Left lobe of liver (tissue), 2 donors: ENCODE results near the gene RPS6KB2. TPM values are rescaled to one million over a fixed set of nuclear protein-coding genes. Genes with fewer than 3 reads are reported as not detected.

Source experiments
- ATAC-seq: fragments of 200-7000 bp; cut with Tn5 transposase; one replicate; pipeline ENCODE4 v1.9.1; 2020; ENCODE audit warnings: mild to moderate bottlenecking, moderate library complexity
- DNase-seq: peaks from one replicate; pipeline ENCODE4 v3.0.0-alpha.2; 2020; ENCODE audit warnings: low spot score
- total RNA-seq: library from RNA; stranded (reverse); gene quantifications from one replicate; pipeline ENCODE4 v1.2.1, GENCODE V29; 2021
- donor health status: DM: no; HTN: no; CAD: no; lungs with moderate emphysema.
- donor health status: DM: no; HTN: yes; CAD: no.

RPS6KB2 gene
- 31.5 TPM for total RNA-seq

DNA sequence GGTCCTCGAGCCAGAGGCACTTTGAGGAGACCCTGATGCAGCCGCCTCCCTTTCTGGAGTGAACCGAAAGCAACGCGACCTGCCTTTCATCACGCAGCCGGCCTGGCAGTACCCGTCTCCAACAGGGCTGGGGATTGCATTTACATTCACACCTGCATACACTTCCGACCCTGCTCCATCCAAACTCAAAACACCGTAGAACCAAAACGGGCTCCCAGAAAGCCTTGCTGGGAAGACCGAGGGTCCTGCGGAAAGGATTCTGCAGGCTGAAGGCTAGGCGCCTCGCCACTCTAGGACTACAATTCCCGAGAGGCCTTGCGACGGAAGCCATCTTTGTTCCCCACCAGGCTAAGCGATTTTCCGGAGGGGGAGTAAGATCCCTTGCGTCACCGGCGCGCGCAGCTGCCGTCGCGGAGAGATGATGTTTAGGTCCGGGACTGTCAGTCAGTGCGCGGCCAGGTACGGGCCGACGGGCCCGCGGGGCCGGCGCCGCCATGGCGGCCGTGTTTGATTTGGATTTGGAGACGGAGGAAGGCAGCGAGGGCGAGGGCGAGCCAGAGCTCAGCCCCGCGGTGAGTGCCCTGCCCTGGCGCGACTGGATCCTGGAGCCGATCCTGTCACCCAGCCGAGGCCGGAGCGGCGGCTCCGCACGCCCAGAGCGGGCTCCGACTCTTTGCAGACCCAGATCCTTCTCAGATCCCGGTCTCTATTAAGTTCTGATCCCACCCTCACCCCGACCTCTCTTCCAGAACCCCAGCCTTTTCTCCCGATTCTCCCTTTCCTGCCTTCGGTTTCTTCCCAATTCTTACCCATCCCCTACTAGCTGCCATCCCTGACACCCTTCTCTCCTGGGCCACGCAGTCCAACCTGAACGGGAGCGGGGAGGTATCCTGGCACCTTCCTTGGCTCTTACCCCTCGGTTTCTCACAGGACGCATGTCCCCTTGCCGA is at the start of gene RPS6KB2:
RPS6KB2 (plus strand) TSS at position 443 of the 950 bp plus-strand sequence; CDS start at position 495, 52 bp downstream.
- peak; percentile 91 for ATAC-seq
- DNase-seq: peak; percentile 99

DNA sequence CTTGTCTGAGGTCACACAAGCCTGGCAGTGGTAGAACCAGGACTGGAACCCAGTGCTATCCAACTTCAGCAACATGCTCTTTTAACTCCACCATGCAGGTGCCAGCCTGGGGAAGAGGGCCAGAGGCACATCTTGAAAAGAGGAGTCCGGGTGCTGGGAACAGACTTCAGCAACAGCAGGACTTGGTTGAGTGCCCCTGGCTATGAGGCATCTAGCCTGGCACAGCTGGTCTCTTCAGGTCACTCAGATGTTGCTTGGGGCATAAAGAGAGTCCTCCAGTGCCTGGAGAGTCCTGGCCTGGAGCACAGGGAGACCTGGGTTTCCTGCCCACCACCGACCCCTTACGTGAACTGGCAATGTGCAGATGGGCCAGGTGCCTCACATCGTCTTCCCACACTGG is 49.8 kb upstream of the RPS6KB2 start:
- ATAC-seq: no peak
- no peak for DNase-seq

DNA sequence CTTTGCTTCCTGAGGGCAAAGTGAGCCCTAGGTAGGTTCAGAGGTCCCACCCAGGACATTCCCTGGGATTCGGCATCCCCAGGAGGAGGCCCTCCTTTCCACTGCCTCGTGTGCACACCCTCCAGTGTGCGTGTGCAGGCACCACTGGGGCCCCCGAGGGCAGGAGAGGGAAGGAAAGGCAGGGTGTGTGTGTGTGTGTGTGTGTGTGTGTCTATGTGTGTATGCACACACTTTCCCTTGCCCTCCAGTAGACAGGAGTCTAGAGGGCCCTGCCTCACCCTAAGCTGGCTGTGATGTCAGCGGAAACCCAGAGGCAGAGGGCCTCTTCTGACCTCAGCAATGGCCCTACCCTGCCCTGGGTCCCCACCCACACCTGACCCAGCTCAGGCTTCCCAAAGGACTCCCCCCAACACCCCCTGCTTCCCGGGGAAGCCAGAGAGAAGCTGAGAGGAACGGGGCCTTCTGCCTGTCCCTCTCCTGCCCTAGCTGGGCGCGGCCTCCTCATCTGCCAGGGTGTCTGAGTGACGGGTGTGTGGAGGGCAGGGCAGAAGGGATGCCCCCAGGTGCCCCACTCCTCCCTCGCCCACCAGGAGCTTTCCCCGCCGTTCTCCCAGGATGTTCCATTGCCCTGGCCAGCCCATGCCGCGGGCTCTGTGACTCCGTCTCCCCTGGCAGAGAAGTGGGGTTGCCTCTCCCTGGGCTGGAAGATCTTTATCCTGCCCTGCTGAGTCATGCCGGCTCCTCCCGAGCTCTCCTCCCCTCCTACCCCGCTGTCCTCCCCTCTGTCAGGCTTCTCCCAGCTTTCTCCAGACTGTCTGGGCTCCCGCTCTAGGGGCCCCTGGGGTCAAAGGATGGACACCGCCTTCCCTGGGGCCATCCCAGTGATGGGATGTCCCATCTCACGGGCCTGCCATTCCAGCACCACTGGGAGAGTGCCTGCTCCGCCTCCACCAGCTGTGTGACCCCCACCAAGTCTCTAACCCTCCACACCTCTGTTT is 48.9 kb upstream of the RPS6KB2 start:
- DNase-seq: no peak
- ATAC-seq: no peak

- no peak for ATAC-seq
Observed at GRCh38 chr11:67381244-67381972, 46.9 kb upstream of the RPS6KB2 start.

DNA sequence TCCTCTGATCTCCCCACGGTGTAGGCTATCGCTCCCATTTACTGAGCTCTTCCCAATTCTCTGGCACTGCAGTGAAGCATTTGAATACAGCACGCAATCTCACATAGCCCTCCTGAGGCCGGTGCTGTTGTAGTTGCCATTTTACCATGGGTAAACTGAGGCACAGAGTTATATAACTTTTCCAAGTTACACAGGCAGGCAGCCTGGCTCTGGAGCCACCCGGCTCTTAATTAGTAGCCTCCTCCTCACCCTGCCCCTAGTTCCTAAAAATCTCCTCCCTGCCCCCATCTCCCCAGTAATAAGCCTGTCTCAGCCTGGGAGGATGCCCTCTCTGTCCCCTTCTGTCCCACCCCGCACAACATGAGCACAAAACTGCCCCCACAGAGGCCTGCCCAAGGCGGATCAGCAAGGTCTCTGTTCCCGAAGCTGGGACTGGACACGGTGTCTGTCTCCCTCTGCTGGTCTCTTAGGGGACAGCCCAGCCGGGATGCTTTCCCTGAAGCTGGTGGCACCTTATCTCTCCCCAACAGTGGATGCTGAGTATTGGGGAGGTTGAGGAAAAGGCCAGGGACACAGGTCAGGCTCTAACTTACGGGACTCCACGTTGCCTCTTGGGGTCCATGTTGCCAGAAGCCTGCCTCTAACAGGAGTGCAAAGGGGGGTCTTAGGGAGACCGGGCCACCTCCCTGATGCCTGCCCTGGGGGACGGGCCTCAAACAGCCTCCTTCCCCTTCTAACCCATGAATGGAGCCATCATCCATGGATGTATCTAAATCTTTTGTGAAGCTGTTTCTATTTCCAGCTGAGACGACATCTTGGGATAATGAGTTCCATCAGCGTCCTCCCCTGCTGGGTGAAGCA is 45.8 kb upstream of the RPS6KB2 start:
- peak; percentile 80 for DNase-seq
- peak; percentile 96 for ATAC-seq

More at GRCh38 chr11:67381244-67381972, 46.9 kb upstream of the RPS6KB2 start:
- no peak for DNase-seq

DNA sequence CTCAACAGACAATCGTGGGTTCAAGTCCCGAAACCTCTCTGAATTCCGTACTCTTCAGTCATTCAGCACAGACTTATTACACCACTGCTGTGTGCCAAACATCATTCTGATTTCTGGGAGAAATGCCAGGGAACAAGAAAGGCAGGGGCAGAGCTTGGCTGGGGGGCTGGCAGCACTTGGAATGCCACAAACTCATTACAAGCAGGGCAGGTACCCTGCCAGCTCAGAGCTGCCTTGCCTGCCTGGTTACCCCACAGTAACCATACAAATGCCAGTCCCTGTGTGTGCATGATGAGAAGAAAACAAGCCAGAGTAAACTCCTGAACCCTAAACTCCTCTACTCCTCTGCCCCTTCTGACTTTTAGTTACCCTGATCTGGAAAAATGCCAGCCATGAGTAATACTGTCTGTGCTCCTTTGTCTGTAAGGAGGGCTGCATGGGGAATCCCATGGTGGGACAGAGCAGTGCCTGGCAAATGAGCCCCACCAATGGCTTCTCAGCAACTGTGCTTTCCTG is 43.4 kb upstream of the RPS6KB2 start:
- ATAC-seq: no peak
- no peak for DNase-seq

DNA sequence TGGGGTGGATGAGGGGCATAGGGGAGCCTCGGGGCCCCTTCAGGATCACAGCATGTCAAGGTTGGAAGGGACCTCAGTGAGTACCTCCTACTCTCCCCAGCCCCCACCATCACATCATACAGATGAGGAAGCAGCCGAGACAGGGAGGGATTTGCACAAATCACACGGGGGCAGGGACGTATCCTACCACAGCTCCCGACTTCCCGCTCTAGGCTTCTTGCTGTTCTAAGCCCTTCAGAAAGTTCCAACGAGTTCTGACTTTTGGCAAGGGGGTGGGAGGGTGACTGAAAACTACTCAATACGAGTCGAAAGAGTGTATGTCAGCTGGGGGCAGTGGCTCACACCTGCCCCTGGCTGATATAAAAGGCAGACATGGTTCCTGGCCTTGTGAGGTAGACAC is 41.2 kb upstream of the RPS6KB2 start:
- ATAC-seq (no peak), DNase-seq (no peak)

GRCh38 chr11:67387518-67387917 is 40.8 kb upstream of the RPS6KB2 start:
- DNase-seq (no peak), ATAC-seq (no peak)

GRCh38 chr11:67389477-67389876 is 38.8 kb upstream of the RPS6KB2 start:
- peak; percentile 32 for ATAC-seq
- no peak for DNase-seq

DNA sequence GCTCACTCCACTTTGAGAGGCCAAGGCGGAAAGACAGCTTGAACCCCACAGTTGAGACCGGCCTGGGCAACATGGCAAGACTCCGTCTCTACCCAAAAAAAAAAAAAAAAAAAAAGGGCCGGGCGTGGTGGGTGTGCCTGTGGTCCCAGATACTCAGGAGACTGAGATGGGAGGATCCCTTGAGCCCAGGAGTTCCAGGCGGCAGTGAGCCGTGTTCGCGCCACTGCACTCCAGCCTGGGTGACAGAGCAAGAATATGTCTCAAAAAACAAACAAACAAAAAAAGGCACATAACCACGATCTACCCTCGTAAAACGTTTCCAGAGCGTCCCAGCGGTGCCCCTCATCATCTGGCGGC is 37.4 kb upstream of the RPS6KB2 start:
- ATAC-seq (no peak), DNase-seq (no peak)

GRCh38 chr11:67391304-67392182 is 36.8 kb upstream of the RPS6KB2 start, which contains the start of gene RAD9A:
Gene RAD9A, plus strand, starts transcription at chr11:67391986. Its CDS starts 59 bp downstream, at chr11:67392045.
- DNase-seq (peak; percentile 97), ATAC-seq (peak; percentile 89)

DNA sequence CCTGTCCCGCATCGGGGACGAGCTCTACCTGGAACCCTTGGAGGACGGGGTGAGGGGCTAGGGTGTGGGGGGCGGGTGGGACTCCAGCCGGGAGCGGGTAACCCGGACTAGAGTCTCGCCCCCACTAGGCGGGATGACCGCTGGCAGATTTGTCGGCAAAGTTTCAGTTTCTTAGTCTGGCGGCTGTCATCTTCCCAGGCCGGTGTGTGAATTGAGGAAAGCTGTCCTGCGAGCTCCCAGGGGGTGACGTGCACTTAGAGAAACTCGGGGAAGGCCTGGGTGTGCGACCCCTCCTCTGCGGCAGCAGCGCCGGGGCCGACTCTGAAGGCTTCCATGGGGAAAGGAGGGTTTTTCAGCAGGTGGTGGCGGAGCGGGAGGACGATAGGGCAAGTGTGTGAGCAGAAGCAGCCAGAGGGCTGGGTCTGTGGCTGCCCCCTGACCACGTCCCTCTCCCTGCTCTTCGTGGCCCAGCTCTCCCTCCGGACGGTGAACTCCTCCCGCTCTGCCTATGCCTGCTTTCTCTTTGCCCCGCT is 36.0 kb upstream of the RPS6KB2 start:
- ATAC-seq: peak; percentile 11
- no peak for DNase-seq

- ATAC-seq (no peak), DNase-seq (no peak)
Observed at GRCh38 chr11:67393437-67393836, 34.9 kb upstream of the RPS6KB2 start.

DNA sequence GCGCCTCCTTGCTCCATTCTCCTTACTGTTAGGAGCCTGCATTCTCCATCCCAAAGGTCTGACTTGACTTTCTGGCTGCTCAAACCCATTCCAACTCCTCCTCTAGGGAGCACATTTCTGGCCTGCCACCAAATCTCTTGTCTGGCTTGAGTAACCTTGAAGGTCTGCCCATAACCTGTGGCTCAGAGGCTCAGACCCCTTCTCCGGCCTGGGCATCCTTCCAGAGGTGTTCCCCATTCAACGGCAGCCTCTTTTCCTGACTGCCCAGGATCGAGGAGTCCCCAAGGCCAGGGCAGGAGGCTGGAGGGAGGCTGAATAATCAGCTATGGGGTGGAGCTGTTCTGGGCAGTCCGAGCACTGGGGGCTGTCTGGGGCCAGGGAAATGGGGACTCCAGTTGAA is 34.3 kb upstream of the RPS6KB2 start:
- ATAC-seq: no peak
- DNase-seq: no peak

- no peak for DNase-seq
- ATAC-seq: no peak
Observed at GRCh38 chr11:67395555-67396258, 32.6 kb upstream of the RPS6KB2 start.

- ATAC-seq: no peak
- no peak for DNase-seq
Observed at GRCh38 chr11:67396259-67396581, 32.1 kb upstream of the RPS6KB2 start.

DNA sequence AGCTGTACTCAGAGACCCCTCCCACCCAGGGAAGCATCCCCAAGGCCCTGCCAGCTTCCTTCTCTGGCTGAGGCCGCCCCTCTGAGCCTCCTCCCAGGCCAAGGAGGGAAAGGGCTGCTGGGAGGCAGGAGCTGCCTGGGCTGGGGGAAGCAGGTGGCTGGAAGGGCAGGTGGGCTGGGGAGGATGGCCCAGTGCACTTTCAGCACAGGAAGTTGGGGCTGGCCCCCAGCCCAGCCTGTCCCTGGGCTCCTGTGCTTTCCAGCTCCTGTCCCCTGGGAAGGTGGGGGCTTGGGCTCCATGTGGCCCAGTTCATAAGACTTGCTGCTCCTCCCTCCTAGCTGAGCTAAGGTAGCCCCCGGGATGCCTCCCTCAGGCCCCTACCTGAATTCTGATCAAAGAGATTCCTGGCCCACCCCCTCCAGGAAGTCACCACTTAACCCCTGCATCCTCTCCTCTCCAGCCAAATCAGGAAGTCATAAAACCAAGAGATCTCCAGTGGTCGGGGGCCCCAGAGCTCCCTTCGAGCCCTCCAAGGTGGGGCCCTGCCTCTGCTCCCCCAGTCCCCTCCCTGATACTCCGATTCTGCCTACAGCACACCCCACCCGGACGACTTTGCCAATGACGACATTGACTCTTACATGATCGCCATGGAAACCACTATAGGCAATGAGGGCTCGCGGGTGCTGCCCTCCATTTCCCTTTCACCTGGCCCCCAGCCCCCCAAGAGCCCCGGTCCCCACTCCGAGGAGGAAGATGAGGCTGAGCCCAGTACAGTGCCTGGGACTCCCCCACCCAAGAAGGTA is 31.5 kb upstream of the RPS6KB2 start:
- no peak for ATAC-seq
- no peak for DNase-seq
